ENCODE measurements around the gene RELA. TPM values are rescaled to one million over a fixed set of nuclear protein-coding genes. Genes with fewer than 3 reads are reported as not detected.

Gene RELA
- total and polyA plus RNA-seq, 10 of the 15 experiments (the other 5 are each of a cell fraction or from before 2014, with no cell fraction given): 5.1 to 56.4 (median 34.2) TPM

GRCh38 chr11:65615229-65615949 is 47.3 kb downstream of the RELA start, which contains the start of gene PCNX3 (continued):
- TF ChIP-seq BHLHE40 (IDR thresholded peaks at IDR 0.05; ENCODE audit: borderline replicate concordance in 1 of 2, low read depth in 2 of 2, low read length in 1 of 2) (peak in 1 of 2 experiments; percentile 59; a peak in 1 of 4 replicates), ZZZ3 (IDR thresholded peaks at IDR 0.05; ENCODE audit: control insufficient read depth, insufficient read length, low read depth) (no peak), PAX5 (IDR thresholded peaks at IDR 0.05; ENCODE audit: borderline replicate concordance, low read depth, low read length) (no peak), DPF2 (IDR thresholded peaks at IDR 0.05) (peak; percentile 98), FOS (IDR thresholded peaks at IDR 0.05; ENCODE audit: borderline replicate concordance, extremely low read depth, insufficient read length) (peak; percentile 91), CEBPB (IDR thresholded peaks at IDR 0.05; ENCODE audit: borderline replicate concordance in 1 of 2, low read depth in 2 of 2, low read length in 2 of 2) (no peak), TCF3 (IDR thresholded peaks at IDR 0.05; ENCODE audit: borderline replicate concordance, insufficient read depth, low read depth, low read length) (no peak), IKZF1 (conservative IDR thresholded peaks at IDR 0.05) (peak; percentile 93), ZNF274 (IDR thresholded peaks at IDR 0.05; ENCODE audit: insufficient read depth, insufficient read length) (no peak), ZSCAN29 (IDR thresholded peaks at IDR 0.05) (no peak), GATAD2B (conservative IDR thresholded peaks at IDR 0.05; ENCODE audit: low read depth) (no peak), MTA3 (IDR thresholded peaks at IDR 0.05; ENCODE audit: borderline replicate concordance, low read length) (no peak), PML (IDR thresholded peaks at IDR 0.05; ENCODE audit: low read length) (no peak), ESRRA (IDR thresholded peaks at IDR 0.05; ENCODE audit: low read length) (no peak), MXI1 (IDR thresholded peaks at IDR 0.05; ENCODE audit: low read depth, low read length) (peak; percentile 93), IRF4 (IDR thresholded peaks at IDR 0.05; ENCODE audit: low read depth, low read length) (0 out of 2 replicates have a peak, but pooled peaks have one; percentile 21)
- TF ChIP-seq, protein P1, sequence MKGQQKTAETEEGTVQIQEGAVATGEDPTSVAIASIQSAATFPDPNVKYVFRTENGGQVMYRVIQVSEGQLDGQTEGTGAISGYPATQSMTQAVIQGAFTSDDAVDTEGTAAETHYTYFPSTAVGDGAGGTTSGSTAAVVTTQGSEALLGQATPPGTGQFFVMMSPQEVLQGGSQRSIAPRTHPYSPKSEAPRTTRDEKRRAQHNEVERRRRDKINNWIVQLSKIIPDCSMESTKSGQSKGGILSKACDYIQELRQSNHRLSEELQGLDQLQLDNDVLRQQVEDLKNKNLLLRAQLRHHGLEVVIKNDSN (IDR thresholded peaks at IDR 0.05; ENCODE audit: borderline replicate concordance, extremely low read length, insufficient read depth, low read depth, low read length): no peak
- TF ChIP-seq, protein P2, sequence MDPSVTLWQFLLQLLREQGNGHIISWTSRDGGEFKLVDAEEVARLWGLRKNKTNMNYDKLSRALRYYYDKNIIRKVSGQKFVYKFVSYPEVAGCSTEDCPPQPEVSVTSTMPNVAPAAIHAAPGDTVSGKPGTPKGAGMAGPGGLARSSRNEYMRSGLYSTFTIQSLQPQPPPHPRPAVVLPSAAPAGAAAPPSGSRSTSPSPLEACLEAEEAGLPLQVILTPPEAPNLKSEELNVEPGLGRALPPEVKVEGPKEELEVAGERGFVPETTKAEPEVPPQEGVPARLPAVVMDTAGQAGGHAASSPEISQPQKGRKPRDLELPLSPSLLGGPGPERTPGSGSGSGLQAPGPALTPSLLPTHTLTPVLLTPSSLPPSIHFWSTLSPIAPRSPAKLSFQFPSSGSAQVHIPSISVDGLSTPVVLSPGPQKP (IDR thresholded peaks at IDR 0.05; ENCODE audit: low read depth, low read length): peak; percentile 74
- TF ChIP-seq, protein P3, sequence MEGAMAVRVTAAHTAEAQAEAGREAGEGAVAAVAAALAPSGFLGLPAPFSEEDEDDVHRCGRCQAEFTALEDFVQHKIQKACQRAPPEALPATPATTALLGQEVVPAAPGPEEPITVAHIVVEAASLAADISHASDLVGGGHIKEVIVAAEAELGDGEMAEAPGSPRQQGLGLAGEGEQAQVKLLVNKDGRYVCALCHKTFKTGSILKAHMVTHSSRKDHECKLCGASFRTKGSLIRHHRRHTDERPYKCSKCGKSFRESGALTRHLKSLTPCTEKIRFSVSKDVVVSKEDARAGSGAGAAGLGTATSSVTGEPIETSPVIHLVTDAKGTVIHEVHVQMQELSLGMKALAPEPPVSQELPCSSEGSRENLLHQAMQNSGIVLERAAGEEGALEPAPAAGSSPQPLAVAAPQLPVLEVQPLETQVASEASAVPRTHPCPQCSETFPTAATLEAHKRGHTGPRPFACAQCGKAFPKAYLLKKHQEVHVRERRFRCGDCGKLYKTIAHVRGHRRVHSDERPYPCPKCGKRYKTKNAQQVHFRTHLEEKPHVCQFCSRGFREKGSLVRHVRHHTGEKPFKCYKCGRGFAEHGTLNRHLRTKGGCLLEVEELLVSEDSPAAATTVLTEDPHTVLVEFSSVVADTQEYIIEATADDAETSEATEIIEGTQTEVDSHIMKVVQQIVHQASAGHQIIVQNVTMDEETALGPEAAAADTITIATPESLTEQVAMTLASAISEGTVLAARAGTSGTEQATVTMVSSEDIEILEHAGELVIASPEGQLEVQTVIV (IDR thresholded peaks at IDR 0.05; ENCODE audit: borderline replicate concordance, partially characterized antibody): peak; percentile 95
- TF ChIP-seq, protein P4, sequence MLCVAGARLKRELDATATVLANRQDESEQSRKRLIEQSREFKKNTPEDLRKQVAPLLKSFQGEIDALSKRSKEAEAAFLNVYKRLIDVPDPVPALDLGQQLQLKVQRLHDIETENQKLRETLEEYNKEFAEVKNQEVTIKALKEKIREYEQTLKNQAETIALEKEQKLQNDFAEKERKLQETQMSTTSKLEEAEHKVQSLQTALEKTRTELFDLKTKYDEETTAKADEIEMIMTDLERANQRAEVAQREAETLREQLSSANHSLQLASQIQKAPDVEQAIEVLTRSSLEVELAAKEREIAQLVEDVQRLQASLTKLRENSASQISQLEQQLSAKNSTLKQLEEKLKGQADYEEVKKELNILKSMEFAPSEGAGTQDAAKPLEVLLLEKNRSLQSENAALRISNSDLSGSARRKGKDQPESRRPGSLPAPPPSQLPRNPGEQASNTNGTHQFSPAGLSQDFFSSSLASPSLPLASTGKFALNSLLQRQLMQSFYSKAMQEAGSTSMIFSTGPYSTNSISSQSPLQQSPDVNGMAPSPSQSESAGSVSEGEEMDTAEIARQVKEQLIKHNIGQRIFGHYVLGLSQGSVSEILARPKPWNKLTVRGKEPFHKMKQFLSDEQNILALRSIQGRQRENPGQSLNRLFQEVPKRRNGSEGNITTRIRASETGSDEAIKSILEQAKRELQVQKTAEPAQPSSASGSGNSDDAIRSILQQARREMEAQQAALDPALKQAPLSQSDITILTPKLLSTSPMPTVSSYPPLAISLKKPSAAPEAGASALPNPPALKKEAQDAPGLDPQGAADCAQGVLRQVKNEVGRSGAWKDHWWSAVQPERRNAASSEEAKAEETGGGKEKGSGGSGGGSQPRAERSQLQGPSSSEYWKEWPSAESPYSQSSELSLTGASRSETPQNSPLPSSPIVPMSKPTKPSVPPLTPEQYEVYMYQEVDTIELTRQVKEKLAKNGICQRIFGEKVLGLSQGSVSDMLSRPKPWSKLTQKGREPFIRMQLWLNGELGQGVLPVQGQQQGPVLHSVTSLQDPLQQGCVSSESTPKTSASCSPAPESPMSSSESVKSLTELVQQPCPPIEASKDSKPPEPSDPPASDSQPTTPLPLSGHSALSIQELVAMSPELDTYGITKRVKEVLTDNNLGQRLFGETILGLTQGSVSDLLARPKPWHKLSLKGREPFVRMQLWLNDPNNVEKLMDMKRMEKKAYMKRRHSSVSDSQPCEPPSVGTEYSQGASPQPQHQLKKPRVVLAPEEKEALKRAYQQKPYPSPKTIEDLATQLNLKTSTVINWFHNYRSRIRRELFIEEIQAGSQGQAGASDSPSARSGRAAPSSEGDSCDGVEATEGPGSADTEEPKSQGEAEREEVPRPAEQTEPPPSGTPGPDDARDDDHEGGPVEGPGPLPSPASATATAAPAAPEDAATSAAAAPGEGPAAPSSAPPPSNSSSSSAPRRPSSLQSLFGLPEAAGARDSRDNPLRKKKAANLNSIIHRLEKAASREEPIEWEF (IDR thresholded peaks at IDR 0.05; ENCODE audit: insufficient replicate concordance, low read depth, low read length): peak; percentile 98
